ENCODE measurements around the gene TNFSF13B.
A peak's percentile ranks its signal among the peaks of the same experiment; 100 is the strongest.
"Not testable (repeated sequence)": the region's sequence is repeated elsewhere in the genome, so short reads cannot be mapped to it uniquely, and the experiment has no call there.

TNFSF13B gene

DNA sequence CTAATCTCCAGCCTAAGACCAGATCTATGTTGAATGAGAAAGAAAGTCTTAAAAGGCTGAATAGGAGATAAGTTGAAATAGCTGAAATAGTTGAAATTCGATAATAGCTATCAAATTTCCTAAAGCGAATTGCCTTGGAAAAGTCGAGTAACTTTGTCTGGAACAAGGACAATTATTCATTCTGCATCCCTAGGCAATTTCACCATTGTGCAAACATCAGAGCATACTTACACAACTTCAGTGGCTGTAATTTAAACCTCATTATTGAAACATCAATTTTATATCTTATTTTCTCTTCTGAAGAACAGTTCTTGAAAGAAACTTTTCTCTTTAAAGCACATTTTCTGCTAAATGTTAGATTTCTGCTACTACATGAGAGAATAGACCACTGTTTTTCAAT is 13.6 kb downstream of the TNFSF13B start:
- no peak for DNase-seq

DNA sequence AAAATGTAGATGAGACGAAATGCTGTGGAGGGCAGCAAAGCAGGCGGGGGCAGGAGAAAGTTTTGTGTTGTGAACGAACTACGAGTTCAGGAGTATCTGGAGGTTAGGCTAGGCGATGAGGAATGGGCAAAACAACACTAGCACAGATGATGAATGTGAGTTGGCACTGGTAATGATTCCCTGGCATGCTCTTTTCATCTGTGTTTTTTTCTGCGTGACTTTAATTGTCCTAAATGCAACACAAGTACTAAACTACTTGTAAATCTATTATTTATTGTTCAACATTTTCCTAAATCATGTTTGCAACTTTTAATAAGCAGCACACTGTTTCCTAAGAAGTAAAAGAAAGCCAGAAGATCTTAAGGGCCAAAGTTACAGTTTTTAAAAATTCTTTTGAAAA is 19.2 kb downstream of the TNFSF13B start:
- no peak for DNase-seq

DNA sequence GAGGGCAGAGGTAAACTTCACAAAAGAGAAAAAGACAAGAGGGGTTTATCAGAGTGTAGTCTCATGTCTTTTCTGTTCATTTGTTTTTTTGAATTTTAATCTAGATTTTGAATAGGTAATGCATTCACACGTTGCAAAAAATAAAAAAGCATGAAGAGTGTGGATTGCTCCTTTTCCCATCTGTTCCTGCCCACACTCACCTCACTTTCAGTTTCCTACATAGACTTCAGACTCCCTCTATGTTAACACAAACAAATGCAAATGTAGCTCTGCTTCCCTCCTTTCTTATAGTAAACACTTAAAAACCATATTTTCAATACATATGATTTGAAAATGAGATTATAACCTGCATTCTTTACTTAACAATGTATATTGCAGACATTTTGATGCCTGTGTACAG is 20.3 kb downstream of the TNFSF13B start:
- DNase-seq, result no peak

DNA sequence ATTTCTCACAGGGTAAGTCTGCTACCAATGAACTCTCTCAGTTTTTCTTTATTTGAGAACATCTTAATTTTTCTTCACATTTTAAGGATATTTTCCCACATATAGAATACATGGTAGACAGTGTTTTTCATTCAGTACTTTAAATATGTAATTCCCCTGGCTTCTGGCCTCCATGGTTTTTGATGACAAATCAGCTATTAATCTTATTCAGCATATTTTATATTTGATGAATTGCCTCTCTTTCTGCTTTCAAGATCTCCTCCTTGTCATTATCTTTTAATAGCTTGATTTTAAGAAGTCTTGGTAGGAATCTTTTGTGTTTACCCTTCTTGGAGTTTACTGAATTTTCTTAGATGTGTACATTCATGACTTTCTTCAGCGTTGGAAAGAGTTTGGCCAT is 27.6 kb downstream of the TNFSF13B start:
- DNase-seq, result no peak

DNA sequence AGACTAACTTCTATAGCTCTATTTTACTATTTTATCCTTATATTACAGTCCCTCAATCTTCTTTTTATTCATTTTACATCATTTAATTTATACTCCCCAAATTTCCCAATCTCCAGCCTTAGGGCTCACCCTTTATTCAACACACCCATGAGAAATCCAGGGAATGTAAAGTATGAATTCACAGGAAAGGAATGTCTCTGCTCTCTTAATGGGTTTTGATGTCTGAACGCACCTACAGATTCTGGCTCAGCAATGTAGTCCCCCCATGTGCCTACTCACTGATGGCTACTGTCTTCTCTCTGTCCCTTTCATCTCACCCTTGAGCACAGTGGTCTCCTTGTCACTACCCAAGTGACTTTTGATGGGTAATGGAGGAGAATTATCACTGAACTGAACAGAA is 32.8 kb downstream of the TNFSF13B start:
- DNase-seq, result no peak

DNA sequence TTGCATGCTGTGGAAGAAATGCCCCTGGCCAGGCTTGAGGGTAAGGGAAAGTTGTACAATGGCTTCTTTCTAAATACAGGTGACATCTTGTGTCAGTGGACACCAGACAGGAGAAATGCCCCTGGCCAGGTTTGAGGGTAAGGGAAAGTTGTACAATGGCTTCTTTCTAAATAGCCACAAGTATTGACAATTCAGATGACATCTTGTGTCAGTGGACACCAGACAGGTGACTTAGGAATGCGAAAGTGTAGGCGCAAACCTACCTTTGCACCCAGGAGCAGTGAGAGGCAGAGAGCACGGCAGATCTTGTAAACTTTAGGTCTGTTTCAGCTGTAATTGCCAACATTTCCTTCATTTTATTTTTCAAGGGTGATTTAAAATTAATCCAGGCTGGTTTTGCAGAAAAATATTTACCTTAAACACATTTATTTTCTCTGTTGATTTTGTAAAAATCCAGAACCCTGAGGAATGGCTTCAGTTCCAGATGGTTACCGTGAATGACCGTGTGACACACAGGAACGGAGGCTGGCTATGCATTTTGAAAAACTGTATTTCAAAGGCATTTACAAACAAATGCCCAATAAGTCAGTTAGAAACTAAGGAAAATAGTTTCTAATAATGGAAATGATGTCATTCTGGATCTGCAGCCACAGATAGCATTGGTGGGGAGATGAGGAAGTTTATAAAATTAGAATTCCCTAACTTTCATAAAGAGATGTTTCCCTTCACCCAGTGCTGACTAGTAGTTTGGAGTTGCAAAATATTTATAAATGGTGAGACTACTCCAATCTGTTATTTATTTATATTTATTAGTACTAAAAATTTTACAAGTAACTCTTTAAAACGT is 34.9 kb downstream of the TNFSF13B start:
- DNase-seq, result no peak

DNA sequence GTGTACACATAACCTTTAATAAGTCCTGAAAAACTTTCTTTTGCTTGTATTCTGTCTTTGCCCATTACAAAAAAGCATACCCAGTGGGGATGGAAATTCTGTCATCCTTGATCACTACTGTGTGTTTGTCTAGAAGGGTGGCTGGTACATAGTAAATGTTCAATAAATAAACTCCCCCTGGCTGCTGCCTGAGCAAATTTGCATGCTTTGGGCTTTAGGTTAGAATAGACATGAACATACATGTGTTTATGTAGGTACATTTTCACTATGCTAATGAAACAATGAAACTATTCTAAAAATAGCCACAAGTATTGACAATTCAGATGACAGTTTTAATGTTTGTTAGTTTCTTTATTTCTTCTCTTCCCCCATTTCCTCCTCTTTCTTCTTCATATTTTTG is 36.1 kb downstream of the TNFSF13B start:
- no peak for DNase-seq

DNA sequence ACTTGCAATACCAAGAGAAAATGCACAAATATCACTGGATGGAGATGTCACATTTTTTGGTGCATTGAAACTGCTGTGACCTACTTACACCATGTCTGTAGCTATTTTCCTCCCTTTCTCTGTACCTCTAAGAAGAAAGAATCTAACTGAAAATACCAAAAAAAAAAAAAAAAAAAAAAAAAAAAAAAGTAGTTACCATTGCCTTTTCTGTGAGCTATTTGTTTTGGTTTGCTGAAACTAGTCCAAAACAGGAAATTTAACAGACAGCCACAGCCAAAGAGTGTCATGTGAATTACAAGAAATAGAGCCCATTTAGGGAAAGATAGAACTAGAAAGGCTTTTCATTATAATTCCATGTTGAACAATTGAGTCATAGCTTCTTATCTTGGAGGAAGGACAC is 37.3 kb downstream of the TNFSF13B start:
- no peak for DNase-seq

DNA sequence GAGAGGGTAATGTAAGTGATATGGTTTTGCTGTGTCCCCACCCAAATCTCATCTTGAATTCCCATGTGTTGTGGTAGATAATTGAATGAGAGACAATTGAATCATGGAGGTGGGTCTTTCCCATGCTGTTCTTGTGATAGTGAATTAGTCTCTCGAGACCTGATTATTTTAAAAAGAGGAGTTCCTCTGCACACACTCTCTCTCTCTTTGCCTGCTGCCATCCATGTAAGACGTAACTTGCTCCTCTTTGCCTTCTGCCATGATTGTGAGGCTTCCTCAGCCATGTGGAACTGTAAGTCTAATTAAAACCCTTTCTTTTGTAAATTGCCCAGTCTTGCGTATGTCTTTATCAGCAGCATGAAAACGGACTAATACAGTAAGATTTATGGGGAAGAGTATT is 42.1 kb downstream of the TNFSF13B start:
- DNase-seq, result not testable (repeated sequence)

DNA sequence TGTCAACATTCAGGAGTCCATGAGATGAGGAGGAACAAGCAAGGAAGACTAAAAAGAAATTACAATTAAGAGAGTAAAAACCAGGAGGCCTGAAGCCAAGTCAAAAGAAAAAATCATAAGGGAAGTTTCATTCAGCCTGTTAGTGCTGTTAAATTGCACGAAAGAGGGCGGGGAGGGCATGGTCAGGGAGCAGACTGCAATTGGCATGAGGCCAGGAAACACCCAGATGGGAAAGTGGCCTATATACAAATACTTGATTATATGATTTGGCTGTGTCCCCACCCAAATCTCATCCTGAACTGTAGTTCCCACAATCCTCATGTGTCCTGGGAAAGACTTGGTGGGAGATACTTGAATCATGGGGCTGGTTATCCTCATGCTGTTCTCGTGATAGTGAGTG is 43.9 kb downstream of the TNFSF13B start:
- no peak for DNase-seq

DNA sequence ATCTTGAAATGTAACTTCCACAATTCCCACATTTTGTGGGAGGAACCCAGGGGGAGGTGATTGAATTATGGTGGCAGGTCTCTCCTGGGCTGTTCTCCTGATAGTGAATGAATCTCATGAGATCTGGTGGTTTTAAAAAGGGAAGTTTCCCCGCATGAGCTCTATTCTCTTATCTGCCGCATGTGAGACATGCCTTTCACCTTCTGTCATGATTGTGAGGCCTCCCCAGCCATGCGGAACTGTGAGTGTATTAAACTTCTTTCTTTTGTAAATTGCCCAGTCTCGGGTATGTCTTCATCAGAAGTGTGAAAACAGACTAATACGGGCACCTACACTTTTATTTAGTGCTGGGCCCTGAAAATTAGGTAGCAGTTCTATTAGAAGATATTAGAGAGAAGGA is 45.8 kb downstream of the TNFSF13B start:
- DNase-seq, result no peak

DNA sequence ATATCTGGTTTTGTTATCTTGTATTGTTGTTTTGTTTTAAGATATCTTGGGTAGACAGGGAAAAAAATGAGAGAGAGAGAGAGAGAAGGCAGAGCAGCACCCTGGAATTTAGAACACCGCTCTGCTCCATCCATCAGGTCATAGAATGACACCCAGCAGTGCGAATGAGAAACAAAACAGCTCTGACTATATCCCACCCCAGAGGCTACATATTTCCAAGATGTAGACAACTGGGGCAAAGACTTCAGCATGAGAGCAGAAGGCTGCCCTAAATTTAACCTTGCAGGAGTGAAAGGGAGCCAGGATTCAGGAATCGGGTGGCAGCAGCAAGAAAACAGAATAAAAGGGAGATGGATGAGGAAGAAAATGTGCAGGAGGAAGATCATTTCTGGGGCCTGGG is 46.5 kb downstream of the TNFSF13B start:
- DNase-seq, result no peak

DNA sequence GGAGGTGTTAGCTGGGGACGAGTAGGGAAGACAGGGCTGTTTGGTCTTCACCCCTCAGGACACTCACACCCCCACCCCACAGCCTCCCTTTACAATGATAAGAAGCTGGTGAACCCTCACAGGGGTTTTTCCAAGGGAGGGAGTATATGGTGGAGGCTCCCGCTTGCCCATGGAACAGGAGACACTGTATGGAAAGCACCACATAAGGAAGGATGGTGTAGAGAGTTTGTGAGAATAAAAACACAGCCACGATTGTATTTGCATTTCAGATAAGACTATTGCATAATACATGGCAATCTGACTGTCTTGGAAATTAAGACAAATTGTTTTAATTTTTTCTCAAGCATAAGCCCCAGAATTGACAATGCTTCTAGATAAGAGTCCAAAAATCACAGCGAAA is 46.9 kb downstream of the TNFSF13B start:
- DNase-seq, result no peak

DNA sequence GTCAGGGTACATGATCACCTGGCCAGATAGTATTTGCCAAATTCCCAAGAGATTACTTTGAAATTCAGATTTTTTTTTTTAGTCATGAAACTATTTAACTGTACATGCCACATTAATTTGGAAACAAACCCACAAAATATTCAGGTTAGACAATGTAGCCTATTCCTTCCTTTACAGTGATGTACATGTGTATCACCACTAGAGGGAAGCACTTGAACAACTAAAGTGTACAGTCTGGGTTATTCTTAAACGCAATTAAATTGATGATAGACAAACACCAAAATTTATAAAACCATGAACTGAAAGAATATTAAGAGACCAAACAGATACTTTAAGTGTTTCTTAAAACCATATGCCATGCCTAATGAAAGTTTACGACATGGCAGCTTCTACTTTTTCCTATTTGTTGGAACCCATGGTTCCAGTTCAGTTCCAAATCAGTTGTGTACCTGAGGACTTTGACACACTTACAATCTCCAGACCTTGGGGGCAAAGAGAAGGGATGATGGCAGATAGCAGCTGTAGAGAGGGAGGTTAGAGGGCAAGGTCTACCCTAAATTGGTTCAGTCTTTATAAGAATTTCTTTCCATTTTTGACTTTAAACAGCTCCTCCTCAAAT is 52.8 kb downstream of the TNFSF13B start:
- peak in 1 of 2 experiments; percentile 3 for DNase-seq

DNA sequence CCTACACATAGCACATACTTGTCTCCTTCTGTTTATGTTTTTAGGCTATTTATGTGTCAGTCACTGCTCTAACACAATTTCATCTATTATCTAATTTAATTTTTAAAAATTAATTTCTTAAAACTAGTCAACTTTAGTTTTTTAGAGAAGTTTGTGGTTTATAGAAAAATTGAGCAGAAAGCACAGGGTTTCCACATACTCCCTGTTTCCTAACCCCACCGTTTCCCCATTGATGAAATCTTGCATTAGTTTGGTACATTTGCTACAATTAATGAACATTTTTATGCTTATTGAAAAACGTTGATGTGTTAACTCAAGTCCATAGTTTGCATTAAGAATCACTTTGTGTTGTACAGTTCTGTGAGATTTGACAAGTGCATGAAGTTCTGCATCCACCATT is 53.5 kb downstream of the TNFSF13B start:
- DNase-seq, result no peak

DNA sequence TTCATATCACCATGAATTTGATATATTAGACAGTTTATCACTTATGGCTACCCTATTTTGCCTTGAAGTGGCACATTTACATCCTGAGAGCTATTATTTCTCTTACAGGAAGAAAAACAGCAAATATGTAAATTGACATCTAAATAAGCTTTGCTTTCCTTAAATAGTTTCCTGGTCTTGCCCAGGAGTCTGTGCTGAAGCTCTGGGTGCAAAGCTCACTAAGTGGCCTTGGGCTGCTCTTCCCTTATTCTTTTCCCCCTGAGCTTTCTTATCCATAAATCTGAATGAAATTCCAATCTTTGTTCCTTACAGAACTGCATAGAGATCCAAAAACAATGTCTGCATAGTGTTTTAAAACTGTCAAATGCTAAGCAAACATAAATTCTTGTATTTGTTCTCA is 56.3 kb downstream of the TNFSF13B start:
- DNase-seq, result no peak

DNA sequence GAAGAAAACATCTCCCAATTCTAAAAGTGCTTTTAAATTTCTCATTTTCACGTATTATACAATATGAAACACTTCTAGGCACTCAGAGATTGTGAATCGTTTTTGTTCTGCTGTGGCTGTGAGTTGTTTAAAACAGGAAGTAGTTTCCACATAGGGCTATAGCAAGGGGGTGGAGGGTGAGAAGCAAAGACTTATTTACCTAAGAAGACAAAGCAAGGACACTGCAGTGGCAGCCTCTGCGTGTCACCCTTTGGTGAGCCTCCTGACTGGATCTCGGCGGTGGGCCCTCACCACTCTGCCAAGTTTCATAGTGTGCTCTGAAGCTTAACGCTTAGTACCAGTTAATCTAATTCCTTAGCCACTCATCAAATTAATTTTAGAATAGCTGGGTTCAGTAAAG is 56.8 kb downstream of the TNFSF13B start:
- DNase-seq, result no peak

DNA sequence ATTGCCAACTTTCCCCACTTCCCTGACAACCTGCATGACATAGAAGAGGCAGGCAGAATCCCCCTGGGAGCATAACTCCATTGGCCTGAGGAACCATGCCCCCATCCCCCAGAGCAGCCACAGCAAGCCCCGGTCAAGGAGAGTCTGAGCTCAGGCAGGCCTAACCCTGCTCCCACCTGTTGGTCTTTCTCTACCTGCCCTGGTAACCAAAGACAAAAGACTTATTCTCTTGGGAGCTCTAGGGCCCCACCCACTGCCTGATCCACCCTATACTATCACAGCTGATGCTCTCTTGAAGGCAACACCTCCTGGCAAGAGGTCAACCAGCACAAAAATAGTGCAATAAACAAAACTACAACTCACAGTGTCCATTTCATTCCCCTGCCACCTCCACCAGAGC is 59.3 kb downstream of the TNFSF13B start:
- no peak for DNase-seq

DNA sequence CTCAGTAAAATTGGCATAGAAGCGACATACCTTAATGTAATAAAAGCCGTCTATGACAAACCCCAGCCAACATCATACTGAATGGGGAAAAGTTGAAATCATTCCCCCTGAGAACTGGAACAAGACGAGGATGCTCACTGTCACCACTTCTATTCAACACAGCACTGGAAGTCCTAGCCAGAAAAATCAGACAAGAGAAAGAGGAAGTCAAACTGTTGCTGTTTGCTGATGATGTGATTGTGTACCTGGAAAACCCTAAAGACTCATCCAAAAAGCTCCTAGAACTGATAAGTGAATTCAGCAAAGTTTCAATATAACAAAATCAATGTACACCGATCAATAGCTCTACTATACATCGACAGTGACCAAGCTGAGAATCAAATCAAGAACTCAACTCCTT is 63.3 kb downstream of the TNFSF13B start:
- no peak for DNase-seq

DNA sequence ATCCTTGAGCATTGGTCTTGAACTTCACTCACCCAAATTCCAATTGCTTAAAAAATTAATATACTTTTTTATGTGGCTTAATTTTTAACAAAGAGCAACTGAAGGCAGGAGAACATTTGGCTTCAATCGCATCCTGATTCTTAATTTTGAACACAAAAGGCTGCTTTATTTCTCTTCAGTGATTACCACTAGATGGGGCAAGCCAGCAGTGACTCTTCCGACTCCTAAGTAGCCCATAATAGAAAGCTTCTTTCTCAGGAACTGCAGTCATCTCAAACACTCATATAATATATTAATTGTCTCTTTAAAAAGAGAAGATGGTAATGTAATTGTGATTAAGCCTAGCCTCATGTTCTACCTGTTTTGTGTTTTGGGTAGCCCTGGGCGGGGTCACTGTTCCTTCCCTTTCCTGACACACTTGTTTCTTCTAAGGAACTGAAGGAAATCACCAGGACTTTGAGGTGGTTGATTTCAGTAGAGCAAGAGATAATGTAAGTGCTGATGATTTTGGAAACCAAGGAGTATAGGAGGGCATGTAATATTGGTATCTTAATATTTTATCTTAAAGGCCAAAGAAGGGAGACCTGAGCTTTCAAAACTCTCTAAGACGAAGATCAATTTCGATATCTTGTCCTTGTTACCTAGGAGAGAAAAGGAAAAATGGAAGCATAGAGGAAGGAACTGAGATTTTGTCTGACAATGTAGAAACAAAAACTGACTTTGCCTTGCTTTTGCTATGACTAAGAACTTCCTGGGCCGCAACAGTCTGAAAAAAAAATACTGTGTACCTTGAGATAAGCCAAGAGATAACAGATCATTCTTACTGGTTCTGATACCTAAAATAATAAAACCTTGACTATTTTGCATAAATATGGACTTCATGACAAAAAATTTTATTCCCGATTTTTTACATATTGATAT is 73.1 kb downstream of the TNFSF13B start:
- no peak for DNase-seq

DNA sequence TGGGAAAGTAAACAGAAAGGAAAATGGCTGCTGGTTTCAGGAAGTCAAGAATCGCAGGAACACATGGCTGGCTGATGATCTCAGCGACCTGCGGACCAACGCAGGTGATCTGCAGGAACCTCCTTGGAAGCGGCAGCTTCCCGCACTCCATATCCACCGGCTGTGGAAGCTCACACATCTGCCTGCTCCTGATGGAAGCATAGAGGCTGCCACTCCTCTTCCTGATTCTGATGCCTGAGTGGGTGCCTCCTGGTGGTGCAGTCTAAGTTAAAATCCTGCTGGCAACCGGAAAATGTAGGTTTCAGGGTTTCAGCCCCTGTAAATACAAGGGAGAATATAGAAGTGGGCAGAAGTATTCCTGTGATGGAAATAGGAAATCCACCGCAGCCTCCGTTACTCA is 75.5 kb downstream of the TNFSF13B start:
- DNase-seq, result no peak

DNA sequence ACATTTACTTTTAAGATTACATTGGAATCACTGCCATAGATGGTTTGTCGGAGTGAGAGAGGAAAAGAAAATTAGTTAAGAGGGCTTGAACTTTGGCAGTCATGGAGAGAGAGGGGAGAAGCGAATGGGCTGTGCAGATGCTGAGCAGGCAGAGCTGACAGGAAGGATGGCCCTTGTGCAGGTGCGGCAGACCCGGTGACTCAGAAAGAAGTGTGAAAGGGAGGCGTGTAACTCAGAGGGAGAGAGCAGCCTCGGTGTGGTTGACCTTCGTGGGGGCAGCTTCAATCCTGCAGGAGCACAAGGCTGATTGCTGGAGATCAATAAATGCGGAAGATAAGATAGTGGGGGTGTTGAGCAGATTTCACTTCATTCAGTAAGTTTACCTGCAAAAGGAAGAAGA is 76.9 kb downstream of the TNFSF13B start:
- no peak for DNase-seq

DNA sequence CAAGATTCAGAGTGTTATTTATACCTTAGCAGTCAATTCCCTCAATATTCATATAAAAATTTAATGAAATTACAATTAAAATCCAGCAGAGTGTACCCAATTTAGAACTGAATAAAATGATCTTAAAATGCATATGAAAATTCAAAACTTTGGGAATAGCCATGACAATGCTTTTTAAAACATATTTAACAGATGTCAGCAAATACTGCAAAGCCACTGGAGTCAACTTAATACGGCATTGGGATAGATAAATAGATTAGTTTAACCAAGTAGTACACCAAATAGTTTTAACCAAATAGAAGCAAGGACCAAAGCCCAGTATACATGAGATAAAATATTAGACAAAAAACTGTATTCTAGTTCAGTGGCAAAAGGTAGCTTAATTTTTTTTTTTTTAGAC is 79.8 kb downstream of the TNFSF13B start:
- no peak for DNase-seq

DNA sequence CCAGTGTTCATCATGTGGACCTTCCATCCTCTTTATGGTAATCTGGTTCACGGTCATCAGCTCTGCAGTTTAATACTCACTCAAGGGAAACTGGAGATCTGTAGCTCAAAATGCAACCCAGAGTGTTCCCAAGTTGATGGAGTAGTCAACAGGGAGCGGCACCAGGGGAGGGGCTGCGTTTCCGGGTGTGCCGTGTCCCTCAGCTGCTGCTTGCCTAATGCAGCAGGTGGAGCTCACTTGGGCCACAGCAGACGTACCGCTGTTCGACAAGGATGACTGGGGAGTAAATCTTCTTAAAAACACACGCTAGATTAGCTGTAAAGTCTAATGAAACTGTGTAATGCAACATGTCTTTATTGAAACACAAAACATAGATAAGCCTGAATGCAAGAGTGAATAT is 81.1 kb downstream of the TNFSF13B start:
- DNase-seq, result no peak

Measured in NCI-H446 (cell line).